SU-DHL-6 (cell line): ENCODE measurements around the gene POT1.

Source experiments
- H2AFZ ChIP-seq: fragments of 200-600 bp; sonication (generic); 2 replicates; pipeline ENCODE4 v1.6.1; 2014; ENCODE audit warnings: low read depth, mild to moderate bottlenecking, moderate library complexity, mixed read lengths, antibody characterized with exemption, low read length; ENCODE audit not compliant: severe bottlenecking
- H3F3A ChIP-seq: fragments of 200-600 bp; shearing (Covaris generic); 2 replicates; pipeline ENCODE4 v1.6.0; 2016; ENCODE audit warnings: antibody characterized with exemption, mild to moderate bottlenecking; ENCODE audit not compliant: insufficient read depth
- H3K27ac ChIP-seq: fragments of 200-600 bp; sonication (generic); 2 replicates; pipeline ENCODE4 v1.5.1; 2016; ENCODE audit warnings: low read depth, mild to moderate bottlenecking, low read length, moderate library complexity, mixed read lengths
- H3K27me3 ChIP-seq: fragments of 200-600 bp; sonication (generic), shearing (Covaris generic); 2 replicates; pipeline ENCODE4 v1.6.0; 2014; ENCODE audit warnings: mild to moderate bottlenecking, low read length
- H3K36me3 ChIP-seq: fragments of 200-600 bp; sonication (generic); 2 replicates; pipeline ENCODE4 v1.6.1; 2014; ENCODE audit warnings: mild to moderate bottlenecking, low read length, mixed read lengths
- H3K4me2 ChIP-seq: fragments of 300-600, 200-600 bp; shearing (Covaris generic), sonication (generic); 2 replicates; pipeline ENCODE4 v1.6.0; 2014; ENCODE audit warnings: low read length, low read depth, mild to moderate bottlenecking; ENCODE audit not compliant: poor library complexity, severe bottlenecking
- H3K4me3 ChIP-seq: fragments of 200-600 bp; sonication (generic); 2 replicates; pipeline ENCODE4 v1.5.1; 2014; ENCODE audit warnings: antibody characterized with exemption, low read length, mild to moderate bottlenecking, mixed read lengths; ENCODE audit not compliant: insufficient read depth, poor library complexity, severe bottlenecking
- H3K79me2 ChIP-seq: fragments of 200-600 bp; sonication (generic); 2 replicates; pipeline ENCODE4 v1.6.1; 2014; ENCODE audit warnings: mild to moderate bottlenecking, low read length, moderate library complexity; ENCODE audit not compliant: insufficient read depth
- H3K9ac ChIP-seq: fragments of 200-600 bp; sonication (generic); 2 replicates; pipeline ENCODE4 v1.7.0; 2014; ENCODE audit warnings: mild to moderate bottlenecking, low read length
- H3K9me2 ChIP-seq: fragments of 200-600 bp; sonication (generic); replicated peaks from 2 replicates; pipeline ENCODE4 v1.6.1; 2014; ENCODE audit warnings: low read length; ENCODE audit not compliant: insufficient read depth
- H3K9me3 ChIP-seq: fragments of 200-600 bp; sonication (generic); 2 replicates; pipeline ENCODE4 v1.6.1; 2014; ENCODE audit warnings: low read length, mixed read lengths; ENCODE audit not compliant: insufficient read depth
- H4K20me1 ChIP-seq: fragments of 200-600 bp; sonication (generic); 2 replicates; pipeline ENCODE4 v1.6.1; 2014; ENCODE audit warnings: low read depth, mild to moderate bottlenecking, antibody characterized with exemption, low read length, moderate library complexity, mixed read lengths
- EZH2phosphoT487 ChIP-seq: fragments of 200-600 bp; sonication (generic), shearing (Covaris generic); conservative IDR thresholded peaks from 2 replicates; pipeline ENCODE4 v1.6.1; 2018; ENCODE audit warnings: mild to moderate bottlenecking, antibody characterized with exemption, low read length, moderate library complexity, mixed read lengths
- TF ChIP-seq, protein P1 (sequence below): fragments of 200-600 bp; sonication (generic); IDR thresholded peaks from one replicate; pipeline ENCODE4 v1.5.1; 2017; ENCODE audit warnings: antibody characterized with exemption, mild to moderate bottlenecking, low read length, moderate library complexity; ENCODE audit not compliant: insufficient read depth, poor library complexity, severe bottlenecking

Gene POT1

DNA sequence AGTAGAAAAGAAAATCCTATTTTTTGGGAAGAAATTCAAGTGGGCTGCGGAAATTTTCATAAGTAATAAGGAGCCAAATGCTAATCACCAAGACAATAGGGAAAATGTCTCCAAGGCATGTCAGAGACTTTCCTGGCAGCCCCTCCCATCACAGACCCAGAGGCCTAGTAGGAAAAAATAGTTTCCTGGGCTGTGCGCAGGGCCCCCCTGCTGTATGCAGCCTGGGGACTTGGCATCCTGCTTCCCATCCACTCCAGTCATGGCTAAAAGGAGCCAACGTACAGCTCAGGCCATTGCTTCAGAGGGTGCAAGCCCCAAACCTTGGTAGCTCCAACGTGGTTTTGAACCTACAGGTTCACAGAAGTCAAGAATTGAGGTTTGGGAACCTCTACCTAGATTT, 12.8 kb upstream of the POT1 start:
- Histone ChIP-seq H3K79me2 (no peaks in the 10 kb centered on the region), H3K9me3 (no peaks in the 10 kb centered on the region), H4K20me1 (no peaks in the 10 kb centered on the region), H3K9me2 (no peaks in the 10 kb centered on the region), H3K27me3 (no peaks in the 10 kb centered on the region), H2AFZ (no peak overlapping the region), H3K4me2 (no peak overlapping the region), H3K9ac (no peak overlapping the region), H3K4me3 (no peak overlapping the region), H3F3A (no peaks in the 10 kb centered on the region), H3K27ac (no peak overlapping the region), H3K36me3 (no peaks in the 10 kb centered on the region)
- no peak for TF ChIP-seq EZH2phosphoT487
- TF ChIP-seq, protein P1, sequence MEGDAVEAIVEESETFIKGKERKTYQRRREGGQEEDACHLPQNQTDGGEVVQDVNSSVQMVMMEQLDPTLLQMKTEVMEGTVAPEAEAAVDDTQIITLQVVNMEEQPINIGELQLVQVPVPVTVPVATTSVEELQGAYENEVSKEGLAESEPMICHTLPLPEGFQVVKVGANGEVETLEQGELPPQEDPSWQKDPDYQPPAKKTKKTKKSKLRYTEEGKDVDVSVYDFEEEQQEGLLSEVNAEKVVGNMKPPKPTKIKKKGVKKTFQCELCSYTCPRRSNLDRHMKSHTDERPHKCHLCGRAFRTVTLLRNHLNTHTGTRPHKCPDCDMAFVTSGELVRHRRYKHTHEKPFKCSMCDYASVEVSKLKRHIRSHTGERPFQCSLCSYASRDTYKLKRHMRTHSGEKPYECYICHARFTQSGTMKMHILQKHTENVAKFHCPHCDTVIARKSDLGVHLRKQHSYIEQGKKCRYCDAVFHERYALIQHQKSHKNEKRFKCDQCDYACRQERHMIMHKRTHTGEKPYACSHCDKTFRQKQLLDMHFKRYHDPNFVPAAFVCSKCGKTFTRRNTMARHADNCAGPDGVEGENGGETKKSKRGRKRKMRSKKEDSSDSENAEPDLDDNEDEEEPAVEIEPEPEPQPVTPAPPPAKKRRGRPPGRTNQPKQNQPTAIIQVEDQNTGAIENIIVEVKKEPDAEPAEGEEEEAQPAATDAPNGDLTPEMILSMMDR = no peak

DNA sequence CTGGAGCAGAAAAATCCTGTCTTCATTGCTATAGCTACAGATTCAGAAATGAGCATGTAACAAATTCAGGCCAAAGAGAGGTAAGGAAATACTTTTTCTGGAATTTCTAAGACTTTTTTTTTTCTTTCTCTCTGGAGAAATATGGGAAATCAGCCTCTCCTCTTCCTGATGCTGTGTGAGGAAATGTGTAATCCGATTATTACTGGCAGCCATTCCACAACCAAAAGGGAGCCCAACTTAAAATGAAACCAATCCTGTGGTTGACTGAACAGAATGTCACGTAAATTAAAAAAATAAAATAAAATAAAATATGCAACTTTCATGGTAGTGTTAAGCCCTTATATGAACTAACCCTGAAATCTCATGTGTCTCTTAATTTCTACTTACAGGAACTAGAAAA, 10.7 kb upstream of the POT1 start:
- no peak overlapping the region for H2AFZ ChIP-seq
- no peak for TF ChIP-seq EZH2phosphoT487
- TF ChIP-seq, protein P1 = no peak
- H3F3A ChIP-seq = no peaks in the 10 kb centered on the region
- no peaks in the 10 kb centered on the region for H3K27me3 ChIP-seq
- no peaks in the 10 kb centered on the region for H3K9me3 ChIP-seq
- no peaks in the 10 kb centered on the region for H3K9me2 ChIP-seq
- no peak overlapping the region for H3K9ac ChIP-seq
- no peaks in the 10 kb centered on the region for H3K79me2 ChIP-seq
- no peaks in the 10 kb centered on the region for H3K36me3 ChIP-seq
- H3K27ac ChIP-seq = no peak overlapping the region
- no peak overlapping the region for H3K4me2 ChIP-seq
- H3K4me3 ChIP-seq = no peak overlapping the region
- no peaks in the 10 kb centered on the region for H4K20me1 ChIP-seq

- H3K4me3 ChIP-seq = no peak overlapping the region
- TF ChIP-seq, protein P1 = no peak
- TF ChIP-seq EZH2phosphoT487 = no peak
- H3K9ac ChIP-seq = no peak overlapping the region
- H2AFZ ChIP-seq = no peak overlapping the region
- H3K79me2 ChIP-seq = no peaks in the 10 kb centered on the region
- no peaks in the 10 kb centered on the region for H3K27me3 ChIP-seq
- no peak overlapping the region for H3K4me2 ChIP-seq
- H3K27ac ChIP-seq = no peak overlapping the region
- H4K20me1 ChIP-seq = no peaks in the 10 kb centered on the region
- no peaks in the 10 kb centered on the region for H3F3A ChIP-seq
- no peaks in the 10 kb centered on the region for H3K36me3 ChIP-seq
- H3K9me3 ChIP-seq = no peaks in the 10 kb centered on the region
- H3K9me2 ChIP-seq = no peaks in the 10 kb centered on the region
Observed at GRCh38 chr7:124938128-124938527, 8.5 kb upstream of the POT1 start.

- TF ChIP-seq, protein P1 = no peak
- no peak for TF ChIP-seq EZH2phosphoT487
- Histone ChIP-seq H3K36me3 (no peaks in the 10 kb centered on the region), H3K4me2 (no peak overlapping the region), H3K9ac (no peak overlapping the region), H3K9me3 (no peaks in the 10 kb centered on the region), H3K4me3 (no peak overlapping the region), H3K9me2 (no peaks in the 10 kb centered on the region), H4K20me1 (no peaks in the 10 kb centered on the region), H3K27me3 (no peaks in the 10 kb centered on the region), H3K79me2 (no peaks in the 10 kb centered on the region), H3F3A (peaks cover 2% of the 10 kb centered on the region; the same call in 1 of the 2 replicates), H2AFZ (no peak overlapping the region), H3K27ac (no peak overlapping the region)
Observed at GRCh38 chr7:124937076-124937475, 7.5 kb upstream of the POT1 start.
